ENCODE data around the gene CFAP58. TPM values are rescaled to one million over a fixed set of nuclear protein-coding genes. Genes with fewer than 3 reads are reported as not detected.
"Not testable (repeated sequence)": the region's sequence is repeated elsewhere in the genome, so short reads cannot be mapped to it uniquely, and the experiment has no call there.

Gene CFAP58
- total RNA-seq, 2 donors from 2014 or later = 1.3 to 2.2 TPM

DNA sequence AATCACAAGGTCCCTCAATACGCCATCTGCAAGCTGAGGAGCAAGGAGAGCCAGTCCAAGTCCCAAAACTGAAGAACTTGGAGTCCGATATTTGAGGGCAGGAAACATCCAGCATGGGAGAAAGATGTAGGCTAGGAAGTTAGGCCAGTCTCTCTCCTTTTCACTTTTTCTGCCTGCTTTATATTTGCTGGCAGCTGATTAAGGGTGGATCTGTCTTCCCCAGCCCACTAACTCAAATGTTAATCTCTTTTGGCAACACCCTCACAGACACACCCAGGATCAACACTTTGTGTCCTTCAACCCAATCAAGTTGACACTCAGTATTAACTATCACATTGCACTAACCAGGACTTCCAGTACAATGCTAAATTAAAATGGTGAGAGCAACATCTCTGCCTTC is 115.2 kb downstream of the CFAP58 start:
- not testable (repeated sequence) for H3K4me1 Mint-ChIP-seq; ATAC-seq (replicated peaks); H3K27ac Mint-ChIP-seq; H3K4me3 Mint-ChIP-seq; H3K36me3 Mint-ChIP-seq (ENCODE audit: low read depth); H3K9me3 Mint-ChIP-seq
- peaks cover 21% of the 10 kb centered on the region for H3K27me3 Mint-ChIP-seq

DNA sequence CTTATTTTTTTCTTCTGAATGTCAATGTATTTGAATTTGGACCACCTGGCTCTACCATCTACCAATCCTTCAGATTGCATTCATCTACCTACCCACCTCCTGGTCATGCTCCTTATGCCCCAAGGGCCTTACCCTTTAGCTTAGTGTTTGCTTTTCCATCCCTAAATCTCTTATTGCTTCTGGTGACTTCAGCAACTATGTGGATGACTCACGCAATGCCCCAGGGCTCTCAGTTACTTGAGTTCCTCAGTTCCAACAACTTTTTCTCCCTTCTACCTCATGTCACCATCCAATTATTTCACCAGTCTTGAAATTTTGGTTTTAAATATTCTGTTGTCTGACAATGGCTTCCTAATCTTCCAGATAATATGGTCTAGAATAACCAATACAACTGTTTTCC is 118.9 kb downstream of the CFAP58 start:
- H3K36me3 Mint-ChIP-seq (ENCODE audit: low read depth) = no peaks in the 10 kb centered on the region
- H3K27ac Mint-ChIP-seq = no peak overlapping the region
- peaks cover 28% of the 10 kb centered on the region for H3K27me3 Mint-ChIP-seq
- peaks cover 6% of the 10 kb centered on the region for H3K9me3 Mint-ChIP-seq
- ATAC-seq (replicated peaks) = no peak
- no peaks in the 10 kb centered on the region for H3K4me1 Mint-ChIP-seq
- no peak overlapping the region for H3K4me3 Mint-ChIP-seq

DNA sequence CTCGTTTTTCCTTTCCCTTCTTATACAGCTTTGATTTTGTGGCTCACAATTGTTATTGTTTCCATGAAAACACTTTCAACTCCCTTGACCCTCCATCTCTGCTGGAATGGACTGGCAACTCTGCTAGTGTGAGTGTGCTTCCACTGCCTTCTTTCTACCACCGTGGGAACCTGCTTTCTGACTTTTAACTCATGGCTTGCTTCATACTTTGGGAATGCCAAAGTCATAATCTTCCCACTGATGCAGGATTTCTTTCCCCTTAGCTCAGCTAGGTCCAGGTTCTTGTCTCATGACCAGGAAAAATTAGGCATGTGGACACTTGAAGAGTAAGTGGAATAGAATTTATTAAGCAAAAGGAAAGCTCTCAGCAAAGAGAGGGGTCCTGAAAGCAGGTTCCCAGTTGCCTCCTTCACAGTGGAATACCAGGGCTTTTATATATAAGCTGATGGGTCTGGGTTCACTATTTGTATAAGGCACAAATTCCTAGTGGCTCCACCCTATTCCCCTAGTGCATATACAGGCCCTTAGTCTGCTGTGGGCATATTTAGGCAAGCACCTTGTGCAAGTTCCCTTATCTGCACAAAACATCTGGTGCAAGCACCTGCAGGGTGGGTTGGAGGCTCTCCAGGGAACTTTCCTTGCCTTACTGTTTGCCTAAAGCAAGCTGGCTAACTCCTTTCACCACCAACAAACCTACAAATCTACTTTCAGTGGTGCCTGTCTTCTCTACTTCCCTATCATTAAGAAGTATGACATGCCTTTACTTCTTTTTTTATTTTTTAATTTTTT is 119.5 kb downstream of the CFAP58 start:
- H3K4me3 Mint-ChIP-seq = no peak overlapping the region
- no peak for ATAC-seq (replicated peaks)
- H3K4me1 Mint-ChIP-seq = no peaks in the 10 kb centered on the region
- H3K36me3 Mint-ChIP-seq (ENCODE audit: low read depth) = no peaks in the 10 kb centered on the region
- no peak overlapping the region for H3K27ac Mint-ChIP-seq
- peaks cover 28% of the 10 kb centered on the region for H3K27me3 Mint-ChIP-seq
- peaks cover 6% of the 10 kb centered on the region for H3K9me3 Mint-ChIP-seq

DNA sequence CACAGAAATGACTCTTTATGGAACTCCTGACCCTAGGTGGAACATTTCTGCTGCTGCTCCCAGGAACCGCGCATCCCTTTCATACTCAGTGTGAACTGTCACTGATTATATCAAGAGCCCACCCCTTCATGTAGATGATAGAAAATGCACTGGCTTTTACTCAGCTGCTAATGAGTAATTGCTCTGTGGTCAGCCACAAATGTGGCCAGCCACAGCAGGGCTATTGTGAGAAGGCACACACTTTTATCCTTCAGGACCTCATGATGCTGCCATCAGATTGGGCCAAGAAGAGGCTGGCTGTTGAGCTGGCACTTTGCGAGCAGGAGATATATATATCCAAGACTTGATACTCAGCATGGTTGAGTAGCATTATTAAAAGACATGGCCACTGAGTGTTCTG is 124.7 kb downstream of the CFAP58 start:
- Mint-ChIP-seq H3K27ac (no peak overlapping the region), H3K9me3 (no peaks in the 10 kb centered on the region), H3K36me3 (ENCODE audit: low read depth) (no peaks in the 10 kb centered on the region), H3K4me3 (no peak overlapping the region), H3K4me1 (no peaks in the 10 kb centered on the region), H3K27me3 (peaks cover 20% of the 10 kb centered on the region)
- peak; percentile 35 for ATAC-seq (replicated peaks)

DNA sequence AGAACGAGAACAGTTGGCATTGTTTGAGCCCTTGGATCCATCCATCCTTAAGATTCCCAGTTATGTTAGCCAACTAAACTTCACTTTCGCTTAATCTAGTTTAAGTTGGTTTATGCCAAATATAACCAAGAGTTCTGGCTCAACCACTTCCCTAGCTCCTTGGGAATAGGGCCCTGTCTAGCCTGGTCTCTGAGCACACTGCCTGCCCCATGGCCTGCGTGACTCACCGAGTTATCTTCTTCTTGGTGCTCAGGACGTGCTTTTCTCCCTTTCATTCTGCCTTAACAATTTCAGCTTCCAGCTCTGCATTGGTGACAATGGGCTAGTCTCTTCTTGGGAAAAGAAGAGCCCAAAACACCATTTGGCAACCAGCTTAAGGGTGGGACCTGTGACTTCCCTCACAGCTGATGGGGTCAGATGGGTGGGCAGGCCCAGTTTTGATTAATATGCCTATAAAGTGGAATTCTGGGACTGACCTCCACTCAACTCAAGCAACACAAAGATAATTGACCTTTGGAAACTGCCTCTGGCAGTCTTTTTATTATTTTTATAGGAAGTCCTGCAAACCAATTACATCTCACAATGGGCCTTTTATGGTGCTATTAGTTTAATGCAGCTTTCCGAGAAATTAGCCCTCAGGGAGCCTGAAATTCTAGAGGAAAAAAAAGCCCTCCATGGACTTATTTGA is 126.4 kb downstream of the CFAP58 start:
- no peaks in the 10 kb centered on the region for H3K9me3 Mint-ChIP-seq
- ATAC-seq (replicated peaks) = no peak
- no peak overlapping the region for H3K27ac Mint-ChIP-seq
- no peaks in the 10 kb centered on the region for H3K36me3 Mint-ChIP-seq (ENCODE audit: low read depth)
- H3K27me3 Mint-ChIP-seq = peaks cover 21% of the 10 kb centered on the region
- H3K4me3 Mint-ChIP-seq = no peak overlapping the region
- H3K4me1 Mint-ChIP-seq = no peaks in the 10 kb centered on the region

DNA sequence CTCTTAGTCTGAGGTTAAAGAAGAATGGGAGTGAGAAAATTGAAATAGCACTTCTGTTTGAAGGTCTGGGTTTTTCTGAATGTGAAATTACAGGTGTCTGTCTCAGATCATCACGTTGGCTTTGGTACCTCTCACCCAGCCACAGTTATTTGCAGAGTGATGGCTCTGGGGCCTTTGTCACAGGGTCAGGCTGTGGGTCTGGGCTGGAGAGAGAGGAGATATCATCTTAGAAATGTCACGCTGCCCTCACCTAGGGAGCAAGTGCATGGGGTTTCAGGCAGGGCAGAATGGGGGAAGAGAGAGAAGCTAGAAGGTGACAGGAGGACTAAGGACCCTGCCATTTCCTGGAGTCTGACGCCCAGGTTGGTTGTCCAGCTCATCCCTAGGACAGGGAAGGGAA is 127.2 kb downstream of the CFAP58 start:
- no peak for ATAC-seq (replicated peaks)
- no peaks in the 10 kb centered on the region for H3K36me3 Mint-ChIP-seq (ENCODE audit: low read depth)
- H3K4me3 Mint-ChIP-seq = no peak overlapping the region
- no peaks in the 10 kb centered on the region for H3K4me1 Mint-ChIP-seq
- H3K27me3 Mint-ChIP-seq = peaks cover 18% of the 10 kb centered on the region
- H3K9me3 Mint-ChIP-seq = no peaks in the 10 kb centered on the region
- H3K27ac Mint-ChIP-seq = no peak overlapping the region

DNA sequence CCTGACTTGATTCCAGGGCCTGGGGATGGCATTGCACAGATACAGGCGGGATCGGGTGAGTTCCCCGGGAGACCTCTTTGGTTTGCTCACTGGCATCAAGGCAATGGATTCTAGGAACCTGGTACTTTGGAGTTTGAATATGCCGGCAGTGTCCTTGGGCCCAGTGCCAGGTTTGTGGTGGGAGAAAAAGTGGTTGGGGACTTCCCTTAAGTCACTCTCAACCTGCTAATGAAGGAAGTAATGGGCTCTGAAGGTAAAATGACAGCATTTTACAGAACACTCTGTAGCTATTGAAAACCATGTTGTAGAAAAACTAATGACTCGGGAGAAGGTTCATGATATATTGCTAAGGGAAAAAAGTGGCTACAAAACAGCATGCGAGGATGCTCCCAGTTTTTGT is 129.9 kb downstream of the CFAP58 start:
- no peak for ATAC-seq (replicated peaks)
- peaks cover 19% of the 10 kb centered on the region for H3K27me3 Mint-ChIP-seq
- H3K9me3 Mint-ChIP-seq = no peaks in the 10 kb centered on the region
- H3K27ac Mint-ChIP-seq = no peak overlapping the region
- H3K4me3 Mint-ChIP-seq = no peak overlapping the region
- no peaks in the 10 kb centered on the region for H3K4me1 Mint-ChIP-seq
- H3K36me3 Mint-ChIP-seq (ENCODE audit: low read depth) = no peaks in the 10 kb centered on the region

DNA sequence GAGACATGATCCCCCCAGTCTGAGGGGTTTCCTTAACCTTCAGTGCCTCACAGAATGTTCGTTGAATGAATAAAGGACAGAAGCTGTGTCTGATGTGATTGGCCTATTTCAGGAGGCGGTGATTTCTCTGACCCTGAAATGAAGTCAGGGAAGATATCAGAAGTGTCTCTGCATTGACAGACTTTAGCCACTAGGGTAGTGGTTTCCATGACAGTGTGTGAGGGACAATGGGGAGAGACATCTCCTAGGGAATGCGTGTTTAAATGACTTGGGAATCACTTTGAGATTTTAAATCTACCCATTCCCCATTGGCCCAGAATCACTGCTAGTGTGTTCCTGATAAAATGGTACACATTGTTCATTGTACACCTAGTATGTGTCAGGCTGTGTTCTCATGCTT is 132.0 kb downstream of the CFAP58 start:
- Mint-ChIP-seq H3K27me3 (peaks cover 19% of the 10 kb centered on the region), H3K4me3 (no peak overlapping the region), H3K4me1 (no peaks in the 10 kb centered on the region), H3K36me3 (ENCODE audit: low read depth) (no peaks in the 10 kb centered on the region), H3K27ac (no peak overlapping the region), H3K9me3 (no peaks in the 10 kb centered on the region)
- no peak for ATAC-seq (replicated peaks)

DNA sequence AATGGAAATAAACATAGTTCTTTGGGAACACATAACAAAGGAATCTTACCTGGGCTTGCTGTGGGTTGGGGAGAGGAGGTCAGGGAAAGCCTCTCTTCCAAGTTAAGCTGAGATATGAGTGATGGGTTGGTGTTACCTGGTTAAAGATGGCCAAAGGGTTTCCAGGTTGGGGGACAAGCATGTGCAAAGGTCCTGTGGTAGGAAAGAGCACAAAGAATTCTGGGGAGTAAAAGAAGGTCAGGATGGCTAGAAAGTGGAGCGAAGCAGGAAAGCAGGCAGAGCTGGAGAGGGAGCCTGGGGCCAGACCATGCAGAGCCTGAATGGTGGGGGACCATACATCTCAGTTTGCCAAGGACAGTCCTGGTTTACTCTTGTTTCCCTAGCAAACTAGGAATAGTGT is 133.2 kb downstream of the CFAP58 start:
- Mint-ChIP-seq H3K36me3 (ENCODE audit: low read depth) (no peaks in the 10 kb centered on the region), H3K27ac (no peak overlapping the region), H3K9me3 (no peaks in the 10 kb centered on the region), H3K4me1 (no peaks in the 10 kb centered on the region), H3K4me3 (no peak overlapping the region), H3K27me3 (peaks cover 18% of the 10 kb centered on the region)
- ATAC-seq (replicated peaks) = no peak

DNA sequence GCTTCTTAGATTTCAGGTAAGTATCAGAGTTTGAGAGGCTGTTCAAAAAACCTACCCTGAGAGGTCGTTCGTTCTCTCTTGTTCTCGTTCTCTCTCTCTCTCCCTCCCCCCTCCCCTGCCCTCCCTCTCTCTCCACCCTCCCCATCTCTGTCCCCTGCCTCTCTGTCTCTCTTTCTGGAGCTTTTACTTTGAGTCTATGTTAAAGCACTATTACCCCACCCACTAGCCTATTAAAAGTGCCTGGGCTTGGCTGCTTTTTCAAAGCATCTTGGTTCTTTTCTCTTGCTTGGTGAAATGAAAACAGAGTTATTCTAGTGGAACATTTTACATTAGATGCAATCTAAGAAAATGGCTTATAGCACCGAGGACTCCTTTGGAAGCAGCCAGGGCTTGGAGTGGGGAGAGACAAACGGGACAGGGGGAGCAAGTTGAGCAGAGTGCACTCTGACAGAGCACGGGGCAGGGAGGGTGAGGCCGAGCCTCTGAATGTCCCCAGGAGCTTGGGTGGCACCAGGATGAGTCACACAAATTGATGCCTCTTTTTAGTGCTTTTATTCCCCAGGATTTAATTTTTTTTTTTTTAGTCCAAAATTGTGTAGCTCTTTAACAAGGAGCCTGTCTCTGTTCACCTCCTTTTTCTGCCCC is 134.3 kb downstream of the CFAP58 start:
- no peak for ATAC-seq (replicated peaks)
- Mint-ChIP-seq H3K36me3 (ENCODE audit: low read depth) (no peaks in the 10 kb centered on the region), H3K27me3 (peaks cover 16% of the 10 kb centered on the region), H3K27ac (no peak overlapping the region), H3K4me3 (no peak overlapping the region), H3K9me3 (no peaks in the 10 kb centered on the region), H3K4me1 (no peaks in the 10 kb centered on the region)

DNA sequence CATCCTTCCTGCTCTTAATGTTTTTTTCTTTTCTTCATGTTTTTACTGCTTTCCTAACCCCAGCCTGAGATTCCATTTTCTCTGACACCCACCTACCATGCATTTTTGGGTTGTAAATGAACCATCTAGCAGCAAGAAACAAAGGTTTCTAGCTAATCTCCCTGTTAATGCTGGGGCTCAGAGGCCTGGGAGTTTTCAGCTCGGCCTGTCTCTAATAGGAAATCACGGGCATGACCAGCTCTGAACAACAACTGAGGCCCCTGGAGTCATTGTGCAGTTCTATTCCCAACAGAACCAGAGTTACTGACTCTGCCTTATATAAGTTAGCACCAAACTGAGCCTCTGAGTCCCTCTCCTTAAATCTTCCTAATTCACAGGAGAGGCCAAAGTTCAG is 134.8 kb downstream of the CFAP58 start:
- Mint-ChIP-seq H3K4me3 (no peak overlapping the region), H3K4me1 (no peaks in the 10 kb centered on the region), H3K27ac (no peak overlapping the region), H3K27me3 (peaks cover 16% of the 10 kb centered on the region), H3K36me3 (ENCODE audit: low read depth) (no peaks in the 10 kb centered on the region), H3K9me3 (no peaks in the 10 kb centered on the region)
- ATAC-seq (replicated peaks) = no peak

DNA sequence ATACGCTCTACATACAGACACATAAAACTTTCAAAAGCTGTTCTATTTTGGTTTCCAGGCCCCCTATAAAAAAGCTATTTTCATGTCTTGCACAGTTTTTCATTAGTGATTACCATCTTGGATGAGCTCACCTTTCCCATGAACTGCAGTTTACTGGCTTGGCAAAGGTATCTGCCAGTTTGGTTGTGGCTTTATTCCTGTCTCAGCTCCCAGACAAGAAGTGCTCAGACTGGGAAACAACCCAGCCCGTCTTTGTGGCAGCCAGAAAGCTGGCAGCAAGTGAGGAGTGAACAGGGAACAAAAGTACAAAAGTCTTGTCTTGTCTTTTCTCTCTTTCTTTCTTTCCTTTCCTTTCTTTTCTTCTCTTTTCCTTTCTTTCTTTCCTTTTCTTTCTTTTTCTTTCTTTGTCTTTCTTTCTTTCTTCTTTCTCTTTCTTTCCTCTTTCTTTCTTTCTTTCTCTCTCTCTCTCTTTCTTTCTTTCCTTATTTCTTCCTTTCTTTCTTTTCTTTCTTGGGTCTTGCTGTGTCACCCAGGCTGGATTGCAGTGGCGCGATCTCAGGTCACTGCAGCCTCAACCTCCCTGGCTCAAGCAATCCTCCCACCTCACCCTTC is 138.8 kb downstream of the CFAP58 start:
- Mint-ChIP-seq H3K27me3 (peaks cover 5% of the 10 kb centered on the region), H3K4me1 (no peaks in the 10 kb centered on the region)

DNA sequence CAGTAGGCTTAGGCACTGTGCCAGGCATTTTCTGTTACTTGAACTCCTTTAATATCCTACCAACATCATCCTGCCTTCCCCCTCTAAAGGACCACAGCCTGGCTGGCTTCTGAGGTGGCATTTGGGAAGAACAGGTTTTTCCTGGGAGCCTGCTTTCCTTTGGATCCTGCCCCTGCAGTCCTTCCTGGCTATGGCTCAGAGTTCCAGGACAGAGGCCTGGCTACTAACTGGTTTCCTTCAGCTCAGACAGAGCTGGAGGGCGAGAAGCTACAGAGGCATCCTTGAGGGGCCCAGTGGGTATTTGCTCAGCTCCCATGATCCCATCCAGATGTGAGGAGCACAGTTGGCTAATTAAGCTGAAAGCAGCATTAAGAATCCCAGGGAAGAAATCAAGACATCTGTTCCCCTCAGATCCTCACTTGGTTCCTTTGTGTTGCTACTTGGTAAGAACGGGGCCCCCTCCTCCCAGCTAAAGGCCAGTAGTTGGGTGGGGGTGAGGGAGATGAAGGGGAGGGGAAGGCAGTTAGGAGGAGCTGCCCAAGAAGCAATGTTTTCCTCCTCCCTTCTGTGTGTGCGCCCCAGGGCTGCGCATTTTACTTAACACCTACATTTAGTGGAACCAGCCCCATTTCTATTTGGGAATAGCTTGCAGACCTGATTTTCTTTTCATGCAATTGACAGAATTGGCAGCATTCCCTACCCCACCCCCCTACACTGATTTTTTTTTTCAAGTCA is 144.9 kb downstream of the CFAP58 start:
- Mint-ChIP-seq H3K4me3 (no peak overlapping the region), H3K4me1 (no peaks in the 10 kb centered on the region), H3K27ac (no peak overlapping the region), H3K36me3 (ENCODE audit: low read depth) (no peaks in the 10 kb centered on the region), H3K27me3 (peaks cover 13% of the 10 kb centered on the region), H3K9me3 (no peaks in the 10 kb centered on the region)
- ATAC-seq (replicated peaks) = no peak

More for the DNA sequence above, 138.8 kb downstream of the CFAP58 start:
- no peak overlapping the region for H3K4me3 Mint-ChIP-seq
- H3K27ac Mint-ChIP-seq = no peak overlapping the region
- ATAC-seq (replicated peaks) = no peak
- no peaks in the 10 kb centered on the region for H3K9me3 Mint-ChIP-seq
- H3K36me3 Mint-ChIP-seq (ENCODE audit: low read depth) = no peaks in the 10 kb centered on the region

DNA sequence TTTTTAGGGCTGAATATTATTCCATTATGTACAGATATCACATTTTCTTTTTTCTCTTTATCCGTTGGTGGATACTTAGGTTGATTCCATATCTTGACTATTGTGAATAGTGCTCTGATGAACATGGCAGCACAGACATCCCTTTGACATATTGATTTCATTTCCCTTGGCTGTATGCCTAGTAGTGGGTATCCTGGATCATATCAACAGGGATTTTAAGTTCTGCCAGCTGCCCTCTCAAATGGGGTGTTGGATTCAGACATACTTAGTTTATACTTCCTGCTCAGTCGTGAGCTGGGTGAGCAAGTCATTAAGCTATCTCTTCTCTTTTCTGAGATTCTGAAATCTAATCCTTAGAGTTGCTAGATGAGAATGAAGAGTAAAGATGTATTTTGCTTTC is 147.8 kb downstream of the CFAP58 start:
- Mint-ChIP-seq H3K27me3 (peaks cover 13% of the 10 kb centered on the region), H3K36me3 (ENCODE audit: low read depth) (no peaks in the 10 kb centered on the region), H3K4me3 (no peak overlapping the region), H3K27ac (no peak overlapping the region), H3K4me1 (no peaks in the 10 kb centered on the region), H3K9me3 (no peaks in the 10 kb centered on the region)
- ATAC-seq (replicated peaks) = no peak
